ENCODE results near the gene CREB3L4.

DNA sequence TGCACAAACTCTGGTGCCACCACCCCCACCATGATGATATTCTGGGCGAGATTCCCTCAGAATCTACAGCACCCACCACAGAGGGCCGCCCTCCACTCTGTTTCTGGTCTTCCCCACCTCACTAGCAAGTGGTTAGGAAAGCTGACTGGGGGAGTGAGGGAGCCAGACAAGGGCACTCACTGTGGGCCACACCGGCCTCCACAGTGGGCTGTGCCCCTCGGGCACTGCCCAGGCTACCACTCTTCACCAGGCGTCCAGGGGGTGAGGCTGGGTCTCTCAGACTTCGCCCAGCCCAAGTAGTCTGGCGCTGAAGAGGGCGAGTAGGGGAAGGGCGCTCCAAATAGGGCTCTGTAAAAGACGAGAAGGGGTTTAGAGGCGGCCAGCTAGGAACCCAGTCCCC is 33.7 kb upstream of the CREB3L4 start:
- TF ChIP-seq, protein P1, sequence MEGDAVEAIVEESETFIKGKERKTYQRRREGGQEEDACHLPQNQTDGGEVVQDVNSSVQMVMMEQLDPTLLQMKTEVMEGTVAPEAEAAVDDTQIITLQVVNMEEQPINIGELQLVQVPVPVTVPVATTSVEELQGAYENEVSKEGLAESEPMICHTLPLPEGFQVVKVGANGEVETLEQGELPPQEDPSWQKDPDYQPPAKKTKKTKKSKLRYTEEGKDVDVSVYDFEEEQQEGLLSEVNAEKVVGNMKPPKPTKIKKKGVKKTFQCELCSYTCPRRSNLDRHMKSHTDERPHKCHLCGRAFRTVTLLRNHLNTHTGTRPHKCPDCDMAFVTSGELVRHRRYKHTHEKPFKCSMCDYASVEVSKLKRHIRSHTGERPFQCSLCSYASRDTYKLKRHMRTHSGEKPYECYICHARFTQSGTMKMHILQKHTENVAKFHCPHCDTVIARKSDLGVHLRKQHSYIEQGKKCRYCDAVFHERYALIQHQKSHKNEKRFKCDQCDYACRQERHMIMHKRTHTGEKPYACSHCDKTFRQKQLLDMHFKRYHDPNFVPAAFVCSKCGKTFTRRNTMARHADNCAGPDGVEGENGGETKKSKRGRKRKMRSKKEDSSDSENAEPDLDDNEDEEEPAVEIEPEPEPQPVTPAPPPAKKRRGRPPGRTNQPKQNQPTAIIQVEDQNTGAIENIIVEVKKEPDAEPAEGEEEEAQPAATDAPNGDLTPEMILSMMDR (IDR thresholded peaks at IDR 0.05; ENCODE audit: low read depth, low read length, poor library complexity, severe bottlenecking), result no peak
- no peak for TF ChIP-seq EZH2phosphoT487 (IDR thresholded peaks at IDR 0.05; ENCODE audit: borderline replicate concordance, low read length)
